ENCODE results near the gene ACAD10.

- TF ChIP-seq CTCF (IDR thresholded peaks at IDR 0.05; ENCODE audit: insufficient read depth, low read depth, low read length) (no peak), EZH2 (IDR thresholded peaks at IDR 0.05; ENCODE audit: insufficient read depth, low read length) (no peak)
These were observed 14.1 kb downstream of the ACAD10 start for GRCh38 chr12:111699962-111700361.
